ENCODE data around the gene NARF. TPM values are rescaled to one million over a fixed set of nuclear protein-coding genes. Genes with fewer than 3 reads are reported as not detected.

NARF gene
- total RNA-seq, 1 experiment from 2014 or later = 59.5 TPM

DNA sequence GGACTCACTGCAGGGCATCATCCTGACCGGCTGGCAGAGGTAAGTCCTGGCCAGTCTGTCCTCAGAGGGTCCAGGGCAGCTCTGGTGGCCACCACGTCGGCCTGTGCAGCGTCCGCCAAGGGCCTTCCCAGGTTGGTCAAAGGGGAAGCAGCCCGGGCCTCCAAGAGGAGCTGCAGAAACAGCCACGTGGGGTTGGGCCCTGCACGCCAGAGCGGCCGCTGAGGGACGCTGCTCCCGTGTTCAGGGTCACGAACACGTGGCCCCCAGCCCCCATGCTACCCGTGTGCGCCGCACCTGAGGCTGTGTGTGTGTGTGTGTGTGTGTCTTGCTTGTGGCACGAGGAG, 21.2 kb upstream of the NARF start:
- CTCF ChIA-PET = no interaction called here
- no peak for DNase-seq
- ATAC-seq = no peak
- TF ChIP-seq, protein P1, sequence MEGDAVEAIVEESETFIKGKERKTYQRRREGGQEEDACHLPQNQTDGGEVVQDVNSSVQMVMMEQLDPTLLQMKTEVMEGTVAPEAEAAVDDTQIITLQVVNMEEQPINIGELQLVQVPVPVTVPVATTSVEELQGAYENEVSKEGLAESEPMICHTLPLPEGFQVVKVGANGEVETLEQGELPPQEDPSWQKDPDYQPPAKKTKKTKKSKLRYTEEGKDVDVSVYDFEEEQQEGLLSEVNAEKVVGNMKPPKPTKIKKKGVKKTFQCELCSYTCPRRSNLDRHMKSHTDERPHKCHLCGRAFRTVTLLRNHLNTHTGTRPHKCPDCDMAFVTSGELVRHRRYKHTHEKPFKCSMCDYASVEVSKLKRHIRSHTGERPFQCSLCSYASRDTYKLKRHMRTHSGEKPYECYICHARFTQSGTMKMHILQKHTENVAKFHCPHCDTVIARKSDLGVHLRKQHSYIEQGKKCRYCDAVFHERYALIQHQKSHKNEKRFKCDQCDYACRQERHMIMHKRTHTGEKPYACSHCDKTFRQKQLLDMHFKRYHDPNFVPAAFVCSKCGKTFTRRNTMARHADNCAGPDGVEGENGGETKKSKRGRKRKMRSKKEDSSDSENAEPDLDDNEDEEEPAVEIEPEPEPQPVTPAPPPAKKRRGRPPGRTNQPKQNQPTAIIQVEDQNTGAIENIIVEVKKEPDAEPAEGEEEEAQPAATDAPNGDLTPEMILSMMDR (conservative IDR thresholded peaks at IDR 0.05; ENCODE audit: low read depth, low read length) = no peak
- TF ChIP-seq EZH2 (IDR thresholded peaks at IDR 0.05; ENCODE audit: low read length, unreplicated experiment) (no peak), EZH2phosphoT487 (IDR thresholded peaks at IDR 0.05; ENCODE audit: borderline replicate concordance, low read length) (no peak)
- BruUV-seq (replicated peaks) = no TSS peak
- no peaks in the 10 kb centered on the region for H3K9me3 ChIP-seq (ENCODE audit: low read length)
- H3K4me1 ChIP-seq (ENCODE audit: insufficient read depth, low read length) = no peaks in the 10 kb centered on the region
- intact Hi-C loops (cut with micrococcal nuclease) = no loop called here
- no peaks in the 10 kb centered on the region for H3K27me3 ChIP-seq (ENCODE audit: low read length)
- POLR2A ChIA-PET (ENCODE audit: unreplicated experiment) = no interaction called here
- H3K79me2 ChIP-seq (ENCODE audit: low read length) = no peaks in the 10 kb centered on the region
- H3K4me3 ChIP-seq (ENCODE audit: low read length) = no peak overlapping the region
- H3K9ac ChIP-seq (ENCODE audit: low read length) = no peak overlapping the region
- no peaks in the 10 kb centered on the region for H4K20me1 ChIP-seq (ENCODE audit: low read length)
- H3K9me2 ChIP-seq (replicated peaks; ENCODE audit: low read length) = no peaks in the 10 kb centered on the region
- H2AFZ ChIP-seq (ENCODE audit: low read length) = no peak overlapping the region
- H3K36me3 ChIP-seq (ENCODE audit: low read depth, low read length) = no peaks in the 10 kb centered on the region
- no peak overlapping the region for H3K4me2 ChIP-seq (ENCODE audit: low read length)
- no peak overlapping the region for H3K27ac ChIP-seq (ENCODE audit: low read length)
- no peaks in the 10 kb centered on the region for H3F3A ChIP-seq (ENCODE audit: low read length, unreplicated experiment)

DNA sequence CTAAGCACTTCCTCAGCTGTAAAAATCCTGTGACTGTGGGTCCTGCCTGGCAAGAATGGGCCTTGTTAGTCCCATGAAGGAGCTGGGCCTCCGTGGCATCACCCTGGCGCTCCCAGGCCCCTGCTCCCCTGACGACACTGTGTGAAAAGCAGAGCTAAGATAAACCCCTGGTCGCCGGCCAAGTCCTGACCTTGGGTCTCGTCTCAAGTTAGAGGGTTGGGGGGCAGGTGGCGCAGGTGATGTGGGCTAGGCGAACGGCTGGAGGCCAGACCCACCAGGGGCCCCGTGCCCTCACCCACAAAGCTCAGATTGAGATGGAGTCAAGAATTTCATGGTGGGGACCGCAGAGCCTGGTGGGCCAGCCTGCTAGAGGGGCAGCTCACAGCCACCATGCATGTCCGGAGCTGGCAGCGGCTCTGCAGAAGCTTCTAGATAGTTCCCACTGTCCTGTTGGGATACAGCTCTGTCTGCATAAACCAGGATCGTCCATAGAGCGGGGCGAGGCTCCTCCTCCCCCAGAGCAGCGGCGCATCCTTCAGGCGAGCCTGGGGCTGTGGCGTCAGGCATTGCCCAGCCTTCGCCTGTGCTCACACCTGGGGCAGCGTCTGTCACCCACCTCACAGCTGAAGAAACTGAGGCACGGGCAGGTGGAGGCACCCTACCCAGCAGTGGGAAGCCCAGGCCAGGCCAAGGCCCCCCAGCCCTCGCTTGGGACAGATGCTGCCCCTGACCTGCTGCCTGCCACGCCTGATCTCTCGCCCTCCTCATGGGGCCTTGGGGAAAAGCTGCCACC, 19.9 kb upstream of the NARF start:
- no peaks in the 10 kb centered on the region for H3K9me2 ChIP-seq (replicated peaks; ENCODE audit: low read length)
- no peaks in the 10 kb centered on the region for H3K27me3 ChIP-seq (ENCODE audit: low read length)
- BruUV-seq (replicated peaks) = no TSS peak
- no peaks in the 10 kb centered on the region for H3F3A ChIP-seq (ENCODE audit: low read length, unreplicated experiment)
- no peaks in the 10 kb centered on the region for H4K20me1 ChIP-seq (ENCODE audit: low read length)
- H2AFZ ChIP-seq (ENCODE audit: low read length) = no peak overlapping the region
- intact Hi-C loops (cut with micrococcal nuclease) = no loop called here
- H3K4me3 ChIP-seq (ENCODE audit: low read length) = no peak overlapping the region
- DNase-seq (no peak), ATAC-seq (no peak)
- POLR2A ChIA-PET (ENCODE audit: unreplicated experiment) = interaction anchor here (0.6 kb wide), 1 partner anchor 190 kb away, joined by 3 read pairs; no protein-coding TSS in a partner anchor
- no peak overlapping the region for H3K27ac ChIP-seq (ENCODE audit: low read length)
- no peaks in the 10 kb centered on the region for H3K4me1 ChIP-seq (ENCODE audit: insufficient read depth, low read length)
- no peaks in the 10 kb centered on the region for H3K79me2 ChIP-seq (ENCODE audit: low read length)
- CTCF ChIA-PET = no interaction called here
- no peak overlapping the region for H3K4me2 ChIP-seq (ENCODE audit: low read length)
- no peak overlapping the region for H3K9ac ChIP-seq (ENCODE audit: low read length)
- no peaks in the 10 kb centered on the region for H3K9me3 ChIP-seq (ENCODE audit: low read length)
- TF ChIP-seq EZH2phosphoT487 (IDR thresholded peaks at IDR 0.05; ENCODE audit: borderline replicate concordance, low read length) (no peak), EZH2 (IDR thresholded peaks at IDR 0.05; ENCODE audit: low read length, unreplicated experiment) (no peak)
- TF ChIP-seq, protein P1 (conservative IDR thresholded peaks at IDR 0.05; ENCODE audit: low read depth, low read length) = no peak
- no peaks in the 10 kb centered on the region for H3K36me3 ChIP-seq (ENCODE audit: low read depth, low read length)

DNA sequence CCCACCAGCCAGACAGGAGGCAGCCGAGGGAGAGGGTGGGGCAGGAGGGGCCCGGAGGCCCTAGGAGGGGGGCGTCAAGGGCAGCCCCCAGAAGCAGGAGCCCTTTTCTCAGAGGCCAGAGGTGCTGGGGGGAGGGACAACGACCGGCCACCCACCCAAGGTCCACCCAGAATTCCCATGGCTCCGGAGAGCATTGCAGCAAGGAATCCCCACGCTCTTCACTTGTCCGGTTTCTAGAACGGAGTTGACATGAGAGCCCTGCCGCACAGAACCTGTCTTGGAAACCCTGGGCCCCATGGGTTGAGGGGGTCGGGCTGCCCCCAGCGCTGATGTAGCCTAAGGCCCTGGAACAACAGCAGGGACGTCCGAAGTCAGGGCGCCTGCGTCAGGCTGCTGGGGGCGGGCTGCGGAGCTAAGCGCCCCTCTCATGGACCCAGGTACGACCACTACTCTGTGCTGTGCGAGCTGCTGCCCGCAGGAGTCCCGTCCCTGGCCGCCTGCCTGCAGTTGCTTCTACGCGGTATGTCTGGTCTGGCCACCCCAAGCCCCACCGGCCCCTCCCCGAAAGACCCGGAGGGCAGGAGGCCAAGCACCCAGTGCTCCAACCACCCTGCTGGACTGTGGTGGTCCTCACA, 19.2 kb upstream of the NARF start:
- Histone ChIP-seq H3K36me3 (ENCODE audit: low read depth, low read length) (no peaks in the 10 kb centered on the region), H2AFZ (ENCODE audit: low read length) (no peak overlapping the region), H3K4me3 (ENCODE audit: low read length) (no peak overlapping the region), H3K4me2 (ENCODE audit: low read length) (no peak overlapping the region), H3K27me3 (ENCODE audit: low read length) (no peaks in the 10 kb centered on the region), H3K9ac (ENCODE audit: low read length) (no peak overlapping the region), H4K20me1 (ENCODE audit: low read length) (no peaks in the 10 kb centered on the region), H3K79me2 (ENCODE audit: low read length) (no peaks in the 10 kb centered on the region), H3K9me3 (ENCODE audit: low read length) (no peaks in the 10 kb centered on the region), H3K4me1 (ENCODE audit: insufficient read depth, low read length) (no peaks in the 10 kb centered on the region), H3K9me2 (replicated peaks; ENCODE audit: low read length) (no peaks in the 10 kb centered on the region), H3K27ac (ENCODE audit: low read length) (no peak overlapping the region), H3F3A (ENCODE audit: low read length, unreplicated experiment) (no peaks in the 10 kb centered on the region)
- TF ChIP-seq, protein P1 (conservative IDR thresholded peaks at IDR 0.05; ENCODE audit: low read depth, low read length) = no peak
- TF ChIP-seq EZH2phosphoT487 (IDR thresholded peaks at IDR 0.05; ENCODE audit: borderline replicate concordance, low read length) (no peak), EZH2 (IDR thresholded peaks at IDR 0.05; ENCODE audit: low read length, unreplicated experiment) (no peak)
- DNase-seq (no peak), ATAC-seq (no peak)
- CTCF ChIA-PET = interaction anchor here (0.6 kb wide), 1 partner anchor 109 kb away, joined by 3 read pairs; no protein-coding TSS in a partner anchor
- intact Hi-C loops (cut with micrococcal nuclease) = no loop called here
- POLR2A ChIA-PET (ENCODE audit: unreplicated experiment) = no interaction called here
- no TSS peak for BruUV-seq (replicated peaks)
